Astrocyte (in vitro differentiated cells and primary cell): ENCODE data around the gene KRTAP10-1.

Experiments used
- CTCF ChIP-seq: IDR thresholded peaks from 2 replicates; pipeline ENCODE4 v1.5.1; 2011; ENCODE audit warnings: low read depth, mild to moderate bottlenecking, inconsistent platforms, low read length, moderate library complexity; ENCODE audit not compliant: insufficient read depth
- EZH2 ChIP-seq: IDR thresholded peaks from 2 replicates; pipeline ENCODE4 v1.6.1; 2012; ENCODE audit warnings: mild to moderate bottlenecking, low read length, inconsistent platforms; ENCODE audit not compliant: insufficient read depth

DNA sequence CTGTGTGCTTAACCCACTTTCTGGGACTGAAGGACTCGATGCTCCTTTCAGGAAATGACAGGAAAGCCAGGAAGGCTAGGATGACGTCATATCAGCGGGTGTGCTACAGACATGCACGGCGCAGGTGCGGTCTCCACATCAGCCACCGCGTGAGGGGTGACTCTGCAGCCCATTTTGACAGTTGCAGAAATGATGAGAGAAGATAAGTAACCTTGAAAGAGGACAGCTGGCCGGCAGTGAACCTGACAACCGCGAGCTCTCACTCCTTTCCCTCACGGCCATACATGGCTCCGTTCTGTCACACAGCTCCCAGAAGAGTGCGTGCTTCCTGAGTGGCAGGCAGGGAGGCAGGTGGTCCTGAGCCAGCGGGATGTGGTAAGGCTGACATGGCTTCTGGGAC lies 42.1 kb upstream of the KRTAP10-1 start:
- no peak for TF ChIP-seq EZH2
- no peak for TF ChIP-seq CTCF
